Pancreas (tissue), 10 donors: ENCODE results near the gene BST1. TPM values are rescaled to one million over a fixed set of nuclear protein-coding genes. Genes with fewer than 3 reads are reported as not detected.

Experiments used
- ATAC-seq, 4 donors: fragments of 200-7000 bp; cut with Tn5 transposase; one replicate each; pipeline versions ENCODE4 v1.8.0 to v1.9.1; 2020; ENCODE audit warnings: mild to moderate bottlenecking in 4 of 4, moderate library complexity in 4 of 4
- DNase-seq, 6 donors: peaks; one replicate each; pipeline ENCODE4 v3.0.0-alpha.2; 2020
- FAIRE-seq: peaks from 2 replicates; lab custom pipeline; 2012; peaks lifted over from hg19 to GRCh38; lab: Jason Lieb, UNC
- H3K27ac ChIP-seq, 4 donors: fragments of 200-600 bp; sonication (generic); 1 replicate in 3 of 4; 2 replicates in 1 of 4; pipeline versions ENCODE4 v1.5.0 to v1.8.0; 2020
- H3K27me3 ChIP-seq, 4 donors: fragments of 200-600 bp; one replicate each; pipeline ENCODE4 v1.8.0; 2021
- H3K36me3 ChIP-seq, 3 donors: fragments of 200-600 bp; sonication (generic) in 1 of 3; one replicate each; pipeline versions ENCODE4 v1.5.0 to v1.8.0; 2020 to 2021
- H3K4me1 ChIP-seq, 3 donors: fragments of 200-600 bp; one replicate each; pipeline ENCODE4 v1.8.0; 2021
- H3K4me3 ChIP-seq, 4 donors: fragments of 200-600 bp; sonication (generic) in 2 of 4; one replicate each; pipeline versions ENCODE4 v1.5.0 to v1.8.0; 2020 to 2021
- H3K9me3 ChIP-seq, 4 donors: fragments of 200-600 bp; one replicate each; pipeline ENCODE4 v1.8.0; 2021
- CTCF ChIP-seq, 4 donors: fragments of 200-600 bp; sonication (generic) in 3 of 4; IDR thresholded peaks; one replicate each; pipeline versions ENCODE4 v1.5.0 to v1.8.0; 2021; ENCODE audit warnings: antibody characterized with exemption in 4 of 4
- WGBS, 2 donors: extraction: QIAGEN DNeasy Blood & Tissue Kit; methylation state at CpG; one replicate each; pipeline ENCODE4 v1.1.7; 2013; 5-methylcytosine and 5-hydroxymethylcytosine counted together
- intact Hi-C, 3 donors: fragments of 100-400 bp; cut with DNase I; formaldehyde crosslinking; loops; one replicate each; pipeline versions ENCODE4 v1.11.1 to v1.14.2; 2022
- polyA plus RNA-seq, 2 donors: library from polyadenylated mRNA; stranded (reverse); fragments of 200-250 nt; gene quantifications; one replicate each; pipeline ENCODE4 v1.2.3, GENCODE V29; 2013
- total RNA-seq, 6 donors: library from RNA; stranded (reverse); fragmentation: NEBNext Ultra II Directional in 4 of 6; extraction: Animal tissue kit (Norgen Biotek cat#: 25700) in 4 of 6; gene quantifications; one replicate each; pipeline versions ENCODE4 v1.2.1 to v1.2.4, GENCODE V29; 2021 to 2023
- donor health status: healthy with polysubstance abuse.
- donor health status: DM: no; HTN: no; CAD: no; lungs with moderate emphysema.
- donor health status: DM: no; HTN: no; CAD: no.
- donor health status: control.
- donor health status: control.
- donor health status: Bipolar disorder and iron deficiency.
- donor health status: DM: yes; HTN: yes; CAD: no.
- donor health status: DM: no; HTN: no; CAD: no.
- donor health status: DM: no; HTN: no; CAD: no.
- donor health status: DM: yes; HTN: yes; CAD: no.

The BST1 gene
- total and polyA plus RNA-seq, 8 donors, result 0.24 to 2.8 (median 0.49) TPM

- ATAC-seq (no peak), FAIRE-seq (no peak), DNase-seq (no peak)
- Histone ChIP-seq H3K36me3 (no peaks in the 10 kb centered on the region), H3K4me3 (no peak overlapping the region), H3K4me1 (no peaks in the 10 kb centered on the region), H3K27me3 (no peaks in the 10 kb centered on the region), H3K9me3 (no peaks in the 10 kb centered on the region), H3K27ac (no peak overlapping the region)
- WGBS, 2 donors, result 11 to 26% methylated on average over 1 of the region's 1 CpG
- intact Hi-C loops, result no loop called here
- TF ChIP-seq CTCF (IDR thresholded peaks at IDR 0.05), result no peak
These were observed 39.8 kb downstream of the BST1 start for GRCh38 chr4:15742637-15743036.

GRCh38 chr4:15744016-15744545 is 41.2 kb downstream of the BST1 start:
- Histone ChIP-seq H3K36me3 (no peaks in the 10 kb centered on the region), H3K4me1 (no peaks in the 10 kb centered on the region), H3K27ac (no peak overlapping the region), H3K9me3 (no peaks in the 10 kb centered on the region), H3K4me3 (no peak overlapping the region), H3K27me3 (no peaks in the 10 kb centered on the region)
- 33 to 39% methylated on average over 5 of the region's 5 CpGs for whole genome bisulfite sequencing, 2 donors
- DNase-seq (no peak), FAIRE-seq (no peak), ATAC-seq (no peak)
- no peak for TF ChIP-seq CTCF (IDR thresholded peaks at IDR 0.05)
- intact Hi-C loops, result no loop called here

- ATAC-seq, result no peak
- Histone ChIP-seq H3K9me3 (no peaks in the 10 kb centered on the region), H3K27ac (no peak overlapping the region), H3K4me3 (no peak overlapping the region), H3K36me3 (no peaks in the 10 kb centered on the region), H3K4me1 (no peaks in the 10 kb centered on the region), H3K27me3 (no peaks in the 10 kb centered on the region)
- no peak for TF ChIP-seq CTCF (IDR thresholded peaks at IDR 0.05)
- no peak for FAIRE-seq
- WGBS, 2 donors, result 78 to 97% methylated on average over 1 of the region's 1 CpG
- intact Hi-C loops, result no loop called here
- DNase-seq, result no peak
These were observed 43.2 kb downstream of the BST1 start for GRCh38 chr4:15746110-15746509.

GRCh38 chr4:15749001-15749400 is 46.1 kb downstream of the BST1 start:
- no peak overlapping the region for H3K4me3 ChIP-seq
- FAIRE-seq (no peak), ATAC-seq (no peak), DNase-seq (no peak)
- H3K9me3 ChIP-seq, result no peaks in the 10 kb centered on the region
- no peaks in the 10 kb centered on the region for H3K36me3 ChIP-seq
- H3K27me3 ChIP-seq, result no peaks in the 10 kb centered on the region
- no peak overlapping the region for H3K27ac ChIP-seq
- intact Hi-C loops, result no loop called here
- TF ChIP-seq CTCF (IDR thresholded peaks at IDR 0.05), result no peak
- H3K4me1 ChIP-seq, result no peaks in the 10 kb centered on the region
- WGBS, 2 donors, result 51 to 58% methylated on average over 6 of the region's 6 CpGs

GRCh38 chr4:15751153-15751552 is 48.3 kb downstream of the BST1 start:
- no peak overlapping the region for H3K27ac ChIP-seq
- no peak overlapping the region for H3K4me3 ChIP-seq
- H3K9me3 ChIP-seq, result no peaks in the 10 kb centered on the region
- 75 to 91% methylated on average over 2 of the region's 2 CpGs for WGBS, 2 donors
- H3K4me1 ChIP-seq, result no peaks in the 10 kb centered on the region
- intact Hi-C loops, result no loop called here
- FAIRE-seq, result no peak
- H3K27me3 ChIP-seq, result no peaks in the 10 kb centered on the region
- DNase-seq, result no peak
- ATAC-seq, result no peak
- no peaks in the 10 kb centered on the region for H3K36me3 ChIP-seq
- TF ChIP-seq CTCF (IDR thresholded peaks at IDR 0.05), result no peak
